ENCODE measurements around the gene RHOBTB3.
A peak's percentile ranks its signal among the peaks of the same experiment; 100 is the strongest.
"Not testable (repeated sequence)": the region's sequence is repeated elsewhere in the genome, so short reads cannot be mapped to it uniquely, and the experiment has no call there.

RHOBTB3 gene

GRCh38 chr5:95818181-95819147, 87.3 kb downstream of the RHOBTB3 start:
- no peak for DNase-seq (ENCODE audit: low read depth in 3 of 3)

GRCh38 chr5:95821110-95822021, 90.2 kb downstream of the RHOBTB3 start:
- DNase-seq (ENCODE audit: low read depth in 3 of 3): no peak

DNA sequence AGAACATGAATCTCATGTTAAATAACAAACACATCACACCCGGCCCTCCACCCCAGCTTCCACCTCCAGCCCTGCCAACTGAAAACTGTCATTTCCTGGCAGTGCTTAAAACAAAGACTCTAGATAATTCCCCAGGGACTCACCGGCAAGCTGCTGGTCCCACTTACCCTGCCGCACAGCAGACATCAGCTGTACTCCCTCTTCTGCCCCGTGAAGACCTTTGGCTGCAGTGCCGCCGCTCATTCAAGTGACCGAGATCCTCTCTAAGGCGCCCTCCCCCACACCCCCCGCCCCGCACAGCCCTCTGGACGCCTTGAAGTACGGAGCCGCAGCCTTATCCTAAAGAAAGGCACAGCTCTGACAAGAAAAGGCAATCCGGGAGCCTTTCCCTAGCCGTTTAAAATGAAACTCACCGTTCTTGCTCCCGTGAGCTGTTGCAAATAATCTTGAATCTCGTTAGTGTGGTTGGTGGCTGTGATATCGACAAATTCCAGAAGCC, 91.0 kb downstream of the RHOBTB3 start:
- DNase-seq (ENCODE audit: low read depth in 3 of 3): no peak

- DNase-seq (ENCODE audit: low read depth in 3 of 3): peak in 1 of 3 experiments; percentile 45
Measured at GRCh38 chr5:95822542-95823181, 91.5 kb downstream of the RHOBTB3 start, which contains the start of gene GLRX. TSS of gene GLRX (minus strand) at chr5:95822726. CDS start at chr5:95822662, 64 bp downstream.

- no peak for DNase-seq (ENCODE audit: low read depth in 3 of 3)
Measured at GRCh38 chr5:95823218-95823737, 92.1 kb downstream of the RHOBTB3 start.

DNA sequence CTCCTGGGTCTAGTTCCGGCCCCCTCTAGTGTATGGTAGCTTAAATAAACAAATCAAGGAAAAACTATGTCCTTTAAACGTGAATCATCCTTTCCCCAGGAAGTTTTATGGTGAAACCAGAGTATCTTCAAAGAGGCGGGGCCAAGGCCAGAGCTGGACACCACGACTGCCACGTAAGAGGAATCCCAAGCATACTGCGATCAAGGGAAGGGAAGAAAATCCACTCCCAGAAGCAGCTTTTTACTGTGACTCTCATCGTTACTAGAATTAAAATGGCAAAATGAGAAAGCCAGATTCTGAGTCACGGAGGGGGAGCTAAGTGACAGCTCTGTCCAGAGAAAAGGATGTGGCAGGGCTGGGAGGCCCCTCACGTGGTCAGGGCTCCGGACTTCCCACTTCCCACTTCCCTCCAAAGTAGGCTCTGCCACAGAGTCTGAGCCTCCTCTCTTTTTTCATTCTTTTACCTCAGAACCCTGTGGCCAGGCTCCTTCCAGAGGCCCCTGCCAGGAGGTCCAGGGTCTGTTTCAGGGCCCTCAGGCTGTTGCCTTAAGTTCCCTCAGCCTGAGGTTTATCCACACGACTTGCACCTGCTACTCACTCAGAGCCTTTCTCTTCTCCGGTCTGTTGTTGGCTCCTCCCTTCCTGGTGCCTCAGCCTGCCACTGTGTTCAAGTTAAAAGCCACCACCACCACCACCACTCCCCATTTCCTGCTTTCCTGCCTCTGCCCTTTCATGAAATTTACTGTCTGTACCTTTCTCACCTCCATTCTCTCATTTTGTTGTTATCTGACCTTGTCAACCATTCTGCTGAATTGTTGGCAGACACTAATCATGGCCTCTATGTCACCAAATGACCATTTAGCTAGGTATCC, 92.8 kb downstream of the RHOBTB3 start:
- DNase-seq (ENCODE audit: low read depth in 3 of 3): peak in 1 of 3 experiments; percentile 48

GRCh38 chr5:95824747-95825146, 93.6 kb downstream of the RHOBTB3 start:
- DNase-seq (ENCODE audit: low read depth in 3 of 3): no peak

GRCh38 chr5:95825495-95825894, 94.4 kb downstream of the RHOBTB3 start:
- DNase-seq (ENCODE audit: low read depth in 3 of 3): no peak

DNA sequence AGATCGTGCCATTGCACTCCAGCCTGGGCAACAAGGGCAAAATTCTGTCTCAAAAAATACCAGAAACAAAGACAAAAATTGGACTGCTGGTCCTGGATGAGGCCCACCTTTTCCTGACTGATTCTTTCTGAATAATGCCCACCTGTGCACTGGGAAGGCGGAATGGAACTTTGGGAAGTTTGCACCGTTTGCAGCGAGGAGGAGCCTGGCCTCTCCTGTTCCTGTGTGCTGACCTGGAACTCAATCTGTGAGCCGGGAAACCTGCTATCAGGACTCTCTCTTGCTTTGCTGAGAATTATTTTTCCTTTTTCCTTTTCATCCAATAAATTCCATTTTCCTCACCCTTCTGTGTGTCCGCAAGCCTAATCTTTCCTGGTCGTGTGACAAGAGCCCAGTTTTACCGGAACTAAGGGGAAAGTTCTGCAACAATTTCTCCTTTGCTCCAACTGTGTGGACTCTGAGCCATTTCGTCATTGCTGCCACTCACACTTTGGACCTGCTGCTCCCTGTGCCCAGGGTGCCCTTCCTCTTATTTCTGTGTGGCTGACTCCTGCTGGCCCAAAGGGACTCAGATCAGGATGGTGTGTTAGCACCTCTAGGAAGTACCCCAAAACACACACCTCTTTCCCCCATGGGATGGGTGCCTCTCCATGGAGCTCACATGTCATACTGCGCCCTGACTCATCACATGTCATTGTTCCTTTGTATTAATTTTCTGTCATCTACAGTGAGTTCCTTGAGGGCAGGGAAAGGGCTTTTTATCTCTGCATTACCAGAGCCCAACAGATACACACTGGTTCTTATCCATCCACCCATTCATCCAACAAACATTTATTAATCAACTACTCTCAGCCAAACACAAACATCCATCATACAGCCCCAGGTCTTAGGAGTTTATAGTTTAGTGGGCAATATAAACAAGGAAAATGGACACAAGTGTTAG, 96.1 kb downstream of the RHOBTB3 start:
- no peak for DNase-seq (ENCODE audit: low read depth in 3 of 3)

GRCh38 chr5:95827892-95828246, 96.7 kb downstream of the RHOBTB3 start:
- no peak for DNase-seq (ENCODE audit: low read depth in 3 of 3)

DNA sequence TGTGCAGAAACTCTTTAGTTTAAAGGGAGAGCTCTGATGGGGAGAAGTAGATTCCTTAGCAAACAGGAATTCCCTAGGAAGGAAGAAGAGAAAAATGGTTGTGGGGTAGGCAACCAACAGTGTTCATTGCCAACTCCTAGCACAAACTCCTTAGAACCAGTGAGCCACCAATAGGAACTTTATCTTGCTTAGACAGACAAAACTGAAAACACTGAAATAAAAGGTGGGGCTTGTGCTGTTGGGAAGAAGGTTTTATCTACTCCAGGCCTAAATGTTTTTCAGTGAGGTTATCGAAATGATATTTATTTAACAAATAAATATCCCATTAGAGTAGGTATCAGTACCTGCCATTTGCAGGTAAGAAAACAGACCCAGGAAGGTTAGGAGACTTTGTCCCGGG, 99.1 kb downstream of the RHOBTB3 start:
- DNase-seq (ENCODE audit: low read depth in 3 of 3): no peak

GRCh38 chr5:95832664-95833063, 101.5 kb downstream of the RHOBTB3 start:
- no peak for DNase-seq (ENCODE audit: low read depth in 3 of 3)

GRCh38 chr5:95835682-95836385, 104.7 kb downstream of the RHOBTB3 start:
- no peak for DNase-seq (ENCODE audit: low read depth in 3 of 3)

DNA sequence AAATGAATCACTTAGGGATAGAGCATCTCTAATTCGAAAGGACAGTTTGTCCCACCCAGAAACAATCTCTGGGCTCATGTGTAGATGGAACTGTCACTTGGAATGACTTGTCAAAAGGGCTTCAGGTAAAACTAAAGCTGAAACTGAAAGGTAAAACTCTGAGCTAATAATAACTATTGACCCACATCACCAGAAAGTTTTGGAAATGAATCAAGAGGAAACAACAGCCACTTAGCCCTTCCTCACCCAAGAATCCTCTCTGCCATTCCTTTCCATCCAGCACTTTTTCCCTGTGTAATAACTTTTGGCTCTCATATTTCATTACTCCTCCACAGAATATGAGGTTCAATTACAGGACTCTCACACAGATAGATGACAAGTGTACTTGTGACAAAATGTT, 105.4 kb downstream of the RHOBTB3 start:
- DNase-seq (ENCODE audit: low read depth in 3 of 3): no peak

DNA sequence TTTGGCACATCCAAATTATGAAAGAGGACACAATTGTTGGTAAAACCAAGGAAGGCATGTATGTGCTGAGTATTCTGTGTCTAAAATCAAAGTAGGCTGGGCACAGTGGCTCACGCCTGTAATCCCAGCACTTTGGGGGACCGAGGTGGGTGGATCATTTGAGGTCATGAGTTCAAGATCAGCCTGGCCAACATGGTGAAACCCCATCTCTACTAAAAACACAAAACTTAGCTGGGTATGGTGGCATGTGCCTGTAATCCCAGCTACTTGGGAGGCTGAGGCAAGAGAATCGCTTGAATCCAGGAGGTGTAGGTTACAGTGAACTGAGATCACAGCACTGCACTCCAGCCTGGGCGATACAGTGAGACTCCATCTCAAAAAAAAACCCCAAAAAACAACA, 105.8 kb downstream of the RHOBTB3 start:
- DNase-seq (ENCODE audit: low read depth in 3 of 3): not testable (repeated sequence)

- no peak for DNase-seq (ENCODE audit: low read depth in 3 of 3)
Measured at GRCh38 chr5:95837492-95837891, 106.4 kb downstream of the RHOBTB3 start.

- no peak for DNase-seq (ENCODE audit: low read depth in 3 of 3)
Measured at GRCh38 chr5:95838001-95838520, 106.9 kb downstream of the RHOBTB3 start.

DNA sequence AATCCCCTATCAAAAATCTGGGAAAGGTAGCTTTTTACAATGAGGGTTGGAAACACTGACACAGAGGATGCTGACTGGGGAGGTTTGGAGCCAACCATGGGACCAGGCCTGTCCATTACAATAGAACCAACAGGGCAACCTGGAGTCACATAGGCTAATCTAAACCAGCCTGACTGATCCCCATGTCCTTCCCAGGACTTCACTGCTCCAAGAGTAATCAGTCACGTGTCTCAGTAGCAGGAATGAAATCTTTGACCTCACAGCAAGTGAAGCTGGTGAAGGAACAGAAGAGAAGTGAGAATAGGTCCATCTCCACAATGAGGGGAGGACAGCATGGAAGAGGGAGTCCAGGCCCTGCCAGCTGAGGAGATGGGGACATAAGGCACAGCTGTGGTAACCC, 107.4 kb downstream of the RHOBTB3 start:
- DNase-seq (ENCODE audit: low read depth in 3 of 3): no peak

Measured in stimulated activated CD4-positive, alpha-beta T cell treated with anti-CD3 and anti-CD28 coated beads, TNF-alpha, amount 100 ng/mL, for 24 hours (primary cell).